Measurements from ENCODE around the gene IP6K2. TPM values are rescaled to one million over a fixed set of nuclear protein-coding genes. Genes with fewer than 3 reads are reported as not detected.

IP6K2 gene, protein sequence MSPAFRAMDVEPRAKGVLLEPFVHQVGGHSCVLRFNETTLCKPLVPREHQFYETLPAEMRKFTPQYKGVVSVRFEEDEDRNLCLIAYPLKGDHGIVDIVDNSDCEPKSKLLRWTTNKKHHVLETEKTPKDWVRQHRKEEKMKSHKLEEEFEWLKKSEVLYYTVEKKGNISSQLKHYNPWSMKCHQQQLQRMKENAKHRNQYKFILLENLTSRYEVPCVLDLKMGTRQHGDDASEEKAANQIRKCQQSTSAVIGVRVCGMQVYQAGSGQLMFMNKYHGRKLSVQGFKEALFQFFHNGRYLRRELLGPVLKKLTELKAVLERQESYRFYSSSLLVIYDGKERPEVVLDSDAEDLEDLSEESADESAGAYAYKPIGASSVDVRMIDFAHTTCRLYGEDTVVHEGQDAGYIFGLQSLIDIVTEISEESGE
- 38.3 and 40.7 TPM in 2 replicates for total RNA-seq

DNA sequence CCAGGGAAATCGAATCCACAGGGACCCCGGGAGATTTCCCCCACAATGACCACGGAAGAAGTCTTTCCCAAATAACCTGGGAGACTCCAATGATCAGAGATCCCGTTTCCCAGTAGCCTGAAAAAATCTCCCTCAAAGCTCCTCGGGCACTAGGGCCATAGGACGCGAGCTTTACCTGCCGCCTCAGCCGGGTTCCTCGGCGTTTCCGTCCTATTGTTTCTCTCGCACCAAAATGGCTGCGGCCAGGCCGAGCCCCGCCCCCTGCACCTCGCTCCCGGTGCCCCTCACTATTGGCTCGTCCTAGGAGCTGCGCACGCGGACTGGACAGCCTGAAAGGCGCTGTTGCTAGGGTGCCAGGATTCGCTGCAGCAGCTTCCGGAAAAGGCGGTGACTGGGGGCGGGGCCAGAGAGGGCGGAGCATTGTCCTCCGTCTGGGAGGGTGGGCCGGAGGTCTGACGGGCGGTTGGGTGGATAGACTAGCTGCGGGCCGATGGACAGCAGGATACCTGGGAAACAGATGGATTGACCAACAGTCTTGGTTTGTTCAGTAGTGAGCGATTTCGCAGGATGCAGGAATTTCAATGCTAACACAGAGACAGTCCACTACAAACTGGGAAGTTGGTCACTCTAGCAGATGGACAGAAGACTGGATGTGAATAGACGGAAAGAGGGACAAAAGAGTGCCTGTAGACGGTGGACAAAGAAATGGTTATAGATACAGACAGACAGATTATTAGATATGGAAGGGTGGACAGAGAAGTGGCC, at the start of gene IP6K2:
IP6K2 (minus strand) TSS at position 240 of the 765 bp plus-strand sequence. CDS start 21,930 bp downstream, outside the sequence.

DNA sequence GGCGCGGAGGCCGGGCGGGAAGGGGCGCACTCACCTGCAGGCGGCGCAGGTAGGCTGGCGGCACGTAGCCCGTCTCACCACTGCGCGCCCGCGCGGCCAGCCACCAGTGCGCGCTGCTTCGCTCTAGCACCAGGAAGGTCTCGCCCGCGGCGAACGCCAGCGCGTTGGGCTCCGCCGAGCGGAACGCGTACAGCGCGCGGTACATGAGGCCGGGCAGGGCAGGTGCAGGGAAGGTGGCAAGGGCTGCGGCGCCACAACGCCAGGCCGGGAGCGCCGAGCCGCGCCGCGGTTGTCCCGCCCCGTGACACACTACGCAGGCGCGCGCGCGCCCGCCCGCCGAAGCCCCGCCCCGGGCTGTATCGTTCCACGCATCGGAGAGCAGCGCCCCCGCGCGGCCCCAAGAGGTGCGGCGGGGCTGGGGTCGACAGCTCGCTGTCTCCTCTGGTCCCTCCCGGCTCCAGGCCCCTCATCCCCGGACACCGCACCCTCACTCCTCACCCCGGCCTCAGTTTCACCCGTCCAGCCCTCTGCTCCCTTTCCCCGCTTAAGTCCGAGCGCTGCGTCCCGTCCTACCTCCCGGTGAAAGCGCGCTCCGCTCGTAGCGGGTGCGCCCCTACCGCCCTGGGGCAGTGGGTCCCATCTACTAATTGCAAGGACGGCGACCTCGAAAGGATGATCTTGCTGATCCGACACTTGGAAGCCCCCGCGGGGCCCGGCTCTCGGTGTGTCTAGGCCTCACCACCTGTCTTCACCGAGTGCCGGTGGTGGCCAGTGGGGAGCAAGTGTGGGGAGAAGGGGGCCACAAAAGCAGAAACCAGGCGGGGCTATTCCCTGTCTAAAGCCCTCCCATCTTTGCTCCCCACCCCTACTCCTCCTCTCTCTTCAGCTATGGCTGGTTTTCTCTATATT, 31.2 kb downstream of the IP6K2 start, which contains the start of gene NCKIPSD:
NCKIPSD (minus strand) TSS at position 313 of the 909 bp plus-strand sequence; CDS start at position 205, 108 bp downstream.

DNA sequence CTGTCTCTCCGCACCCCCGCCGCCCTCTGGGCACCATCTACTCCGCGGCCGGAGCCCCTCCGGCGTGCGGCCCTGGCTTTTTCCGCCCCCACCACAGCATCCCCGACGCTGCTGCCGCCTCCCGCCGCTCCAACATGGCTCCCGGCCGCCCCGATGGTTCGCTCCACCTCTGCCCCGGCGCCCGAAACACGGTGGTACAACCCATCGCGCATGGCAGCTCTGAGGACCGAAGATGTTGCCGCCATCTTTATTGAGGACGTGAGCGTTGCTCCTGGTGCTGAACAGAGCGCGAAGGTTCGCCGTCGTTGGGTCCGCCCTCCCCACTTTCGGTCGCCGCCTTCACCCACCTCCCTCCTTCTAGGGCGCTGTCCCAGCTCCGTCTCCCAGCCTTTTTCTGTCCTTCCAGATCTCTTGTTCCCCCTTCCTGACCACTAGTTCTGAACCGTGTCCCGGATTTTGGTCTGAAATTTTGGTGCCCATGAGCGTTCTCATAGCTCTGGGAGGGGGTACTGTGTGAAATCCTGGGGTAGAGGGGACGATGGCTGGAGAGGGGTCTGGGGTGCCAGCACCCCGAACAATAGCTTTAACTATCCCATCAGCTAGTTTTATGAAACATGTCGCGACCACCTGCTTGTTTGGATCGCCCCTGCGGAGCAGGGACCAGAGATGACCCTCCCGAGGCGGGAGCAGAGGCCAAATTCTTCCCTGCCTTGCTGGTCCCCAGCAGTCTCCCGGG, 54.1 kb downstream of the IP6K2 start, which contains the start of gene CELSR3:
CELSR3 (minus strand) TSS at position 134 of the 736 bp plus-strand sequence. CDS start 252 bp downstream, outside the sequence.

Other genes starting within 250 kb of the IP6K2 start
- 96.6 and 106 TPM in 2 replicates for gene SHISA5, start 213.0 kb downstream of the IP6K2 start, total RNA-seq
- gene PFKFB4, start 160.4 kb downstream of the IP6K2 start, total RNA-seq: 9.2 and 14.4 TPM in 2 replicates
- gene UCN2, start 153.4 kb downstream of the IP6K2 start, total RNA-seq: 1.2 and 1.5 TPM in 2 replicates
- 46.3 and 70.9 TPM in 2 replicates for gene COL7A1, start 121.9 kb downstream of the IP6K2 start, total RNA-seq
- gene UQCRC1, start 107.6 kb downstream of the IP6K2 start, total RNA-seq: 414 and 596 TPM in 2 replicates
- not detected in 2 replicates for gene TMEM89, start 95.5 kb downstream of the IP6K2 start, total RNA-seq
- gene SLC26A6, start 81.8 kb downstream of the IP6K2 start, total RNA-seq: 24.5 and 35.4 TPM in 2 replicates
- gene CELSR3, start 54.3 kb downstream of the IP6K2 start, total RNA-seq: 0.89 and 1.00 TPM in 2 replicates
- gene NCKIPSD, start 31.3 kb downstream of the IP6K2 start, total RNA-seq: 11.5 and 14.6 TPM in 2 replicates
- gene PRKAR2A, start 130.7 kb upstream of the IP6K2 start, total RNA-seq: 30.2 and 82.2 TPM in 2 replicates
- gene SLC25A20, start 181.7 kb upstream of the IP6K2 start, total RNA-seq: 19.9 and 21.8 TPM in 2 replicates
- gene ARIH2, start 201.6 kb upstream of the IP6K2 start, total RNA-seq: 82.4 and 92.6 TPM in 2 replicates